Measurements from ENCODE around the gene CFP.
A peak's percentile ranks its signal among the peaks of the same experiment; 100 is the strongest.

CFP gene

GRCh38 chrX:47637546-47638195 lies 7.9 kb upstream of the CFP start:
- DNase-seq (ENCODE audit: low read depth): no peak

- DNase-seq (ENCODE audit: low read depth): no peak
Observed at GRCh38 chrX:47634871-47635575, 5.3 kb upstream of the CFP start.

- no peak for DNase-seq (ENCODE audit: low read depth)
Observed at GRCh38 chrX:47633689-47634590, 4.2 kb upstream of the CFP start.

- DNase-seq (ENCODE audit: low read depth): no peak
Observed at GRCh38 chrX:47632666-47633065, 2.9 kb upstream of the CFP start.

GRCh38 chrX:47631676-47632075 lies 1.9 kb upstream of the CFP start:
- no peak for DNase-seq (ENCODE audit: low read depth)

- DNase-seq (ENCODE audit: low read depth): no peak
Observed at GRCh38 chrX:47628982-47629381, 748 bp downstream of the CFP start.

- DNase-seq (ENCODE audit: low read depth): no peak
Observed at GRCh38 chrX:47625365-47625764, 4.4 kb downstream of the CFP start.

GRCh38 chrX:47623540-47624027 lies 6.1 kb downstream of the CFP start:
- peak; percentile 79 for DNase-seq (ENCODE audit: low read depth)

GRCh38 chrX:47621851-47622250 lies 7.9 kb downstream of the CFP start:
- DNase-seq (ENCODE audit: low read depth): no peak

- no peak for DNase-seq (ENCODE audit: low read depth)
Observed at GRCh38 chrX:47620303-47620685, 9.4 kb downstream of the CFP start.

GRCh38 chrX:47619486-47620302 lies 10.0 kb downstream of the CFP start, which contains the start of gene SYN1:
SYN1 (minus strand) TSS chrX:47619857; CDS start chrX:47619728, 129 bp downstream.
- peak; percentile 83 for DNase-seq (ENCODE audit: low read depth)

GRCh38 chrX:47618923-47619485 lies 10.7 kb downstream of the CFP start:
- DNase-seq (ENCODE audit: low read depth): no peak

GRCh38 chrX:47614618-47615017 lies 15.1 kb downstream of the CFP start:
- no peak for DNase-seq (ENCODE audit: low read depth)

- no peak for DNase-seq (ENCODE audit: low read depth)
Observed at GRCh38 chrX:47613082-47613481, 16.6 kb downstream of the CFP start.

- DNase-seq (ENCODE audit: low read depth): no peak
Observed at GRCh38 chrX:47612418-47612817, 17.3 kb downstream of the CFP start.

- no peak for DNase-seq (ENCODE audit: low read depth)
Observed at GRCh38 chrX:47611926-47612325, 17.8 kb downstream of the CFP start.

- no peak for DNase-seq (ENCODE audit: low read depth)
Observed at GRCh38 chrX:47611489-47611888, 18.2 kb downstream of the CFP start.

- DNase-seq (ENCODE audit: low read depth): no peak
Observed at GRCh38 chrX:47610511-47610910, 19.2 kb downstream of the CFP start.

GRCh38 chrX:47608130-47608810 lies 21.5 kb downstream of the CFP start:
- DNase-seq (ENCODE audit: low read depth): no peak

GRCh38 chrX:47607091-47607490 lies 22.6 kb downstream of the CFP start:
- DNase-seq (ENCODE audit: low read depth): no peak

- no peak for DNase-seq (ENCODE audit: low read depth)
Observed at GRCh38 chrX:47605024-47605423, 24.7 kb downstream of the CFP start.
